ENCODE results near the gene KDSR. TPM values are rescaled to one million over a fixed set of nuclear protein-coding genes. Genes with fewer than 3 reads are reported as not detected.

KDSR gene, protein sequence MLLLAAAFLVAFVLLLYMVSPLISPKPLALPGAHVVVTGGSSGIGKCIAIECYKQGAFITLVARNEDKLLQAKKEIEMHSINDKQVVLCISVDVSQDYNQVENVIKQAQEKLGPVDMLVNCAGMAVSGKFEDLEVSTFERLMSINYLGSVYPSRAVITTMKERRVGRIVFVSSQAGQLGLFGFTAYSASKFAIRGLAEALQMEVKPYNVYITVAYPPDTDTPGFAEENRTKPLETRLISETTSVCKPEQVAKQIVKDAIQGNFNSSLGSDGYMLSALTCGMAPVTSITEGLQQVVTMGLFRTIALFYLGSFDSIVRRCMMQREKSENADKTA
- 33.8 and 41.7 TPM in 2 replicates for total RNA-seq (2021)
- percentile 84 among the genes with signal in this experiment for Bru-seq, nascent RNA
- percentile 79 among the genes with signal in this experiment for BruChase-seq, experiment 1, labeled RNA remaining after a 2-hour chase
- BruChase-seq, experiment 2, labeled RNA remaining after a 6-hour chase = percentile 89 among the genes with signal in this experiment
- long read RNA-seq, full-length matches to known transcripts = 36 of 52 reads
- long read RNA-seq, partial matches to known transcripts = 1 of 52 reads
- long read RNA-seq, other reads (novel, unspliced or antisense) = 15 of 52 reads

DNA sequence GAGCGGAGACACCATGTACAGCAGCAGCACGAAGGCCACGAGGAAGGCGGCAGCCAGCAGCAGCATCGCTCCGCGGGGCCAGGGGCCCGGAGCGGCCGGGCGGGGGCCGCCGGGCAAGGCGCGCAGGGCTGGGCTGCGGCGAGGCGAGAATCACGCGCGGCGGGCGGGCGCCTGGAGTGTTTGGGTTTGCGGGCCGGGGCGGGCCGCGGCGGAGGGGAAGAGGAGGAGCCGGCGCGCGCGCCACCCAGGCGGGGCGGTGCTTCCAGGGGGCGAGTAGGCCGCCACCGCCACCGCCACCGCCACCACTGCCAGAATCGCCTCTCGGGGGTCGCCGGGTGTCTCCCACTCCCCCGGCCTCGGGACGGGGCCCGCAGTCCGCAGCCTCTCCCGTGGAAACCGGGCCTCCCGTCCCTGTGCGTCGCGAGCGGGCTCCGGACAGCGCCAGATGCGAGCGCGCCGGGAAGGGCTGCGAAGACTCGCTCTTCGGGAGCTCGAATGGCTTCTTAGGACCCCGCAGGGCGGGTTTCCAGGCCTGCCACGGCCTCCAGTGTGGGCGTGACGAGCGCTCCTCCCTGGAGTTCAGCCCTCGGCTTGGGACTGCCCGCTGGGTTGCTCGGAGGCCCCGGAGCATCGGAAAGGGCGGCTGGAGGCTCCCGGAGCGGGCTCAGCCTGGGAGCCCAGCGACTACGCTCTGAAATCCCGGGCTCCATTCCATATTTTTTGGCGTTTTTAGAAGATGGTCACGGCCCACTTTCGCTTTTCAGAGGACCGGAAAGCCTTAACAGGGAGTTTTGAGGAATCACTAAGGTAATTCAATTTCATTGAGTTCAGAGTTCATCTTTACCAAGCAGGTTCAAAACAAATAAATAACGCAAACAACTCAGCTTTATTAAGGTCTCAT lies at the start of gene KDSR:
KDSR (minus strand) TSS at position 154 of the 901 bp plus-strand sequence; CDS start at position 66, 88 bp downstream.
- CTCF ChIA-PET = no interaction called here
- TF ChIP-seq CTCF (conservative IDR thresholded peaks at IDR 0.05) = no peak
- no peak for TF ChIP-seq EZH2 (IDR thresholded peaks at IDR 0.05; ENCODE audit: low read depth)
- Histone ChIP-seq H3K27ac (peak within 1 kb of the TSS; percentile 71), H3K4me1 (replicated peaks; ENCODE audit: insufficient read depth) (peaks cover 20% of the 10 kb centered on the region), H3K9me2 (ENCODE audit: insufficient read depth) (no peaks in the 10 kb centered on the region), H4K20me1 (ENCODE audit: insufficient read depth) (peaks cover 10% of the 10 kb centered on the region), H3K4me2 (peak within 1 kb of the TSS; percentile 98), H3K79me2 (ENCODE audit: low read depth) (peaks cover 35% of the 10 kb centered on the region), H3F3A (ENCODE audit: insufficient read depth, low read depth) (peaks cover 12% of the 10 kb centered on the region; the same call in 1 of the 2 replicates), H3K4me3 (peak within 1 kb of the TSS; percentile 99), H3K27me3 (ENCODE audit: insufficient read depth, low read depth) (no peaks in the 10 kb centered on the region), H3K36me3 (ENCODE audit: low read depth) (peaks cover 10% of the 10 kb centered on the region; the same call in 1 of the 2 replicates), H3K9me3 (ENCODE audit: insufficient read depth, low read depth) (no peaks in the 10 kb centered on the region; the same call in 1 of the 2 replicates), H2AFZ (peak within 1 kb of the TSS; percentile 95)
- peak; percentile 94 to 95 for DNase-seq
- intact Hi-C loops (cut with micrococcal nuclease; ENCODE audit: unreplicated experiment) = loop anchor here (1.0 to 10.0 kb wide), 3 partner anchors 55 to 477 kb away; partner anchors contain the start of gene VPS4B
- TSS peak; percentile 77 for BruUV-seq (replicated peaks)
- POLR2A ChIA-PET (ENCODE audit: unreplicated experiment) = interaction anchor here (0.6 to 0.7 kb wide), 4 partner anchors 60 to 350 kb away, joined by 3 to 8 read pairs (median 4); no protein-coding TSS in a partner anchor

- Histone ChIP-seq H3F3A (ENCODE audit: insufficient read depth, low read depth) (peaks cover 21% of the 10 kb centered on the region; the same call in 1 of the 2 replicates), H3K9me2 (ENCODE audit: insufficient read depth) (no peaks in the 10 kb centered on the region), H4K20me1 (ENCODE audit: insufficient read depth) (peaks cover 35% of the 10 kb centered on the region), H3K4me1 (replicated peaks; ENCODE audit: insufficient read depth) (no peaks in the 10 kb centered on the region), H3K9me3 (ENCODE audit: insufficient read depth, low read depth) (no peaks in the 10 kb centered on the region), H3K4me2 (no peak overlapping the region), H3K4me3 (no peak overlapping the region), H2AFZ (no peak overlapping the region), H3K27me3 (ENCODE audit: insufficient read depth, low read depth) (no peaks in the 10 kb centered on the region), H3K79me2 (ENCODE audit: low read depth) (peaks cover 61% of the 10 kb centered on the region), H3K27ac (no peak overlapping the region), H3K36me3 (ENCODE audit: low read depth) (peaks cover 42% of the 10 kb centered on the region)
- no peak for DNase-seq
- ChIA-PET CTCF (no interaction called here), POLR2A (ENCODE audit: unreplicated experiment) (no interaction called here)
- TF ChIP-seq CTCF (conservative IDR thresholded peaks at IDR 0.05) (no peak), EZH2 (IDR thresholded peaks at IDR 0.05; ENCODE audit: low read depth) (no peak)
- intact Hi-C loops (cut with micrococcal nuclease; ENCODE audit: unreplicated experiment) = no loop called here
- BruUV-seq (replicated peaks) = no TSS peak
These were observed 45.9 kb upstream of the KDSR start for GRCh38 chr18:63412953-63413352.

- no peak overlapping the region for H2AFZ ChIP-seq
- no peak overlapping the region for H3K27ac ChIP-seq
- CTCF ChIA-PET = no interaction called here
- no peak for DNase-seq
- no peak overlapping the region for H3K4me2 ChIP-seq
- peaks cover 30% of the 10 kb centered on the region for H4K20me1 ChIP-seq (ENCODE audit: insufficient read depth)
- H3K79me2 ChIP-seq (ENCODE audit: low read depth) = peaks cover 39% of the 10 kb centered on the region
- H3K27me3 ChIP-seq (ENCODE audit: insufficient read depth, low read depth) = no peaks in the 10 kb centered on the region
- H3K36me3 ChIP-seq (ENCODE audit: low read depth) = peaks cover 42% of the 10 kb centered on the region
- BruUV-seq (replicated peaks) = no TSS peak
- H3K4me3 ChIP-seq = no peak overlapping the region
- peaks cover 21% of the 10 kb centered on the region; the same call in 1 of the 2 replicates for H3F3A ChIP-seq (ENCODE audit: insufficient read depth, low read depth)
- POLR2A ChIA-PET (ENCODE audit: unreplicated experiment) = no interaction called here
- H3K4me1 ChIP-seq (replicated peaks; ENCODE audit: insufficient read depth) = no peaks in the 10 kb centered on the region
- no peaks in the 10 kb centered on the region for H3K9me3 ChIP-seq (ENCODE audit: insufficient read depth, low read depth)
- TF ChIP-seq CTCF (conservative IDR thresholded peaks at IDR 0.05) (no peak), EZH2 (IDR thresholded peaks at IDR 0.05; ENCODE audit: low read depth) (no peak)
- intact Hi-C loops (cut with micrococcal nuclease; ENCODE audit: unreplicated experiment) = no loop called here
- no peaks in the 10 kb centered on the region for H3K9me2 ChIP-seq (ENCODE audit: insufficient read depth)
These were observed 43.8 kb upstream of the KDSR start for GRCh38 chr18:63410792-63411191.

All from PC-9 (cell line).